Activated CD8-positive, alpha-beta memory T cell treated with anti-CD3 and anti-CD28 coated beads for 4 hours (primary cell): ENCODE data around the gene BBOF1.
"Not testable (repeated sequence)": the region's sequence is repeated elsewhere in the genome, so short reads cannot be mapped to it uniquely, and the experiment has no call there.

Source experiments
- DNase-seq, 2 donors: peaks; one replicate each; pipeline ENCODE4 v3.0.0-alpha.2; 2020; ENCODE audit warnings: low read depth in 2 of 2

Gene BBOF1, protein sequence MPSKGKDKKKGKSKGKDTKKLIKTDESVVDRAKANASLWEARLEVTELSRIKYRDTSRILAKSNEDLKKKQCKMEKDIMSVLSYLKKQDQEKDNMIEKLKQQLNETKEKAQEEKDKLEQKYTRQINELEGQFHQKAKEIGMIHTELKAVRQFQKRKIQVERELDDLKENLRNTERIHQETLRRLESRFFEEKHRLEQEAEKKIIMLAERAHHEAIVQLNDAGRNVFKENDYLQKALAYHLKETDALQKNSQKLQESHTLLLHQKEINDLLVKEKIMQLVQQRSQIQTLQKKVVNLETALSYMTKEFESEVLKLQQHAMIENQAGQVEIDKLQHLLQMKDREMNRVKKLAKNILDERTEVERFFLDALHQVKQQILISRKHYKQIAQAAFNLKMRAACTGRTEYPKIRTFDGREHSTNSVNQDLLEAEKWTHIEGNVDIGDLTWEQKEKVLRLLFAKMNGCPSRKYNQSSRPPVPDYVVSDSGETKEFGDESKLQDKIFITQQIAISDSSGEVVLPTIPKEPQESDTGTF

DNA sequence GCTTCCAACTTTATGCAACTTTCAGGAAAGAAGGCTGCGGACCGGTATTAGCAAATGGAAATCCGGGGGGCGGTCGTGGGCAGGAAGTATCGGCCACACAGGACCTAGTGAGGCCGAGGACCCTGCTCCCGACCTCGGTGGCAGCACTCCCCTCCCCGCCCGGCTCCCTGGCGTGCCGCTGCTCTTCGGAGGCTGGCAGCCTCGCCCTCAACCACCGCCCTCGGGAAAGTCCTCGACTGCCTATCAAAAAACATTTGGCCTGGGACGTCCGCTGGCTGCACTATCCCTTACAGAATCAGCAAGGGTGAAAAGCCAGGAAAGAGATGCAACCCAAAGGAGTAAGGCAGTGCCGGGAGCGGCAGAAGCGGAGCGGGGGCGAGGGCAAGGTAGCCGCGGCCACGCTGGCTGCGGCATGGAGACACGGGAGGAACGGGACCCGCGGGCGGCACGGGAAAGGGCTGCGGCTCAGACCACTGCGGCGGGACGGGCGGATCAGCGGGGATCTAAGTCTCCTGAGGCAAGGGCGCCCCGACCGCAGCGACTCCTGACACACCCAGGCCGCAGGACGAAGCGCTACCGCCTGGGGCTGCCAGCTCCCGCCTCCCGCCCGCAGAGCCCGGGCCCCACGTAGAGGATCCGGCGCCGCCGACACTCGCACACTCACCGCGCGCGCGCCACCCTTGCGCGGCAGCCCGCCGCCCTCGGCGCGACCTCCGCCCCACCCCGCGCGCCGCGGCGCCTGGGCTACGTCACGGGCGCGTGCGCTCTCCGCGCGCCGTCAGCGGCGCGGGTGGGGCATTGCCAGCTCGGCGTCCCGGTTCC, at the start of gene BBOF1, which contains the start of gene ENTPD5:
BBOF1 (plus strand) TSS at position 764 of the 822 bp plus-strand sequence. CDS start 130 bp downstream, outside the sequence.
ENTPD5 (minus strand) TSS at position 703 of the 822 bp plus-strand sequence. CDS start 31,186 bp downstream, outside the sequence.
- DNase-seq, result peak; percentile 64 to 69

DNA sequence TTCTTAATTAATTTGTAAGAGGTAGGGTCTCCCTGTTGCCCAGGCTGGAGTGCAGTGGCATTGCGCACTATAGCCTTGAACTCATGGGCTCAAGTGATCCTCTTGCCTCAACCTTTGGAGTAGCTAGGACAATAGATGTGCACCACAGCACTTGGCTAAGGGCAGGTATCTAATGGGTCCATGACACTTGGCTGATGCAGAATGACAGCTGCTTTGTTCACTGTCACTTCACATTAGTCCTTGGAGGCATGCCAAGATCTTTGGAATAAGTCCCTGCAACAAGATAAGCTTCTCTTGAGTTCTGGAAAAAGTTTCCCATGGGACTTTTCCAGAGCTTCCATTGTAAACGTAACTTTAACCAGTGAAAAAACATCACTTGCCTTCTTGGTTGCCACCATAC, 45.7 kb upstream of the BBOF1 start:
- no peak for DNase-seq

DNA sequence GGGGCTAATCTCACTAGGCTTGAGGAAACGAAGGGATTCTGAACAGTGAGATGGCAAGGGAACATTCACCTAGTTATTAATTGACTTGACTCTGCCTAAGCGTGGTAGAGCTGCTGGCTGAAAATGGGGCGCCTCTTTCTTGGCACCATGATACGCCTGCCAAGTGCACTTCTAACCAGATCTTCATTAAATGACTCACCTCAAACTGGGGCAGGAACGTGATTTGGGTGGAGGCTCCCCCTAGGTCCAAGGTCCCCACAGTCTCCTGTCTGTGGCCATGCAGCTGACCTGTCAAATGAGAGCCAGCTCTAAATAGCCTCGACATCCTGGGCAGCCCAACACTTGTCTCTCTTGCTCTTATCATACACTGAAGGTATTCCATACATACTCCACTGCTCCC, 43.0 kb upstream of the BBOF1 start:
- DNase-seq, result no peak

DNA sequence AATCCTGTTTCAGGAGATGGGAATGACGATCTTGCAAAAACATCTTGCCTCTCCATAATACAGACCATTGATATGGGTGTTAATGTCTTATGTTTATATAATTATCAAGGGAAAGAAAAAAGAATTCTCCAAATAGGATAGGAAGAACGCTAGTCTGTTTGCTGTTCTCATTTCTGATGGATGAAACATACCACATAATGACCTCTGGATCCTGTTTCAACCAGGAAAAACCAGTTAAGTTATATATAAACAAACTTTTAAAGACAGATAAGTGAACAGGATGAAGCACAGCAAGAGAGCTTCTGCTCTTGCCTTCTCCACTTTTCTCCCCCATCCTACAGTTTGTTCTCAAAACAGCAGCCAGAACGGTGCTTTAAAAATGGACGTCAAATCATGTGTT, 41.3 kb upstream of the BBOF1 start:
- DNase-seq, result no peak

DNA sequence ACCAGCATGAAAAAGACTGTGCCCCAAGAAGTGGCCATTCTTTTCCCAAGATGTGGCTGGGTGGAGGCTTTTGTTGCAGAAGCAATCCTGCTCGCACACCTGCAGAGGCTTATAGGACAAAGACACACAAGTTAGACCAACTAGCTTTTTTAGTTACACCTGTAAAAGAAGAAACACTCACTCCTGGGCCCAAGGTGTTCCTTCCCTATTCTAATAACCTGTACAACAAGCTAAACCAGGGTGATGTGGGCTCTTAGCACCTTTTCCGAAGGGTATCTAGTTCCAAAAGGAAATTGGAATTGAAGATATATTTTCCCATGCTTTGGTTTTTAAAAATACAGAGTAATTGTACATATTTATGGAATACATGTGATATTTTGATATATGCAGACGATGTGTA, 31.1 kb upstream of the BBOF1 start:
- no peak for DNase-seq

DNA sequence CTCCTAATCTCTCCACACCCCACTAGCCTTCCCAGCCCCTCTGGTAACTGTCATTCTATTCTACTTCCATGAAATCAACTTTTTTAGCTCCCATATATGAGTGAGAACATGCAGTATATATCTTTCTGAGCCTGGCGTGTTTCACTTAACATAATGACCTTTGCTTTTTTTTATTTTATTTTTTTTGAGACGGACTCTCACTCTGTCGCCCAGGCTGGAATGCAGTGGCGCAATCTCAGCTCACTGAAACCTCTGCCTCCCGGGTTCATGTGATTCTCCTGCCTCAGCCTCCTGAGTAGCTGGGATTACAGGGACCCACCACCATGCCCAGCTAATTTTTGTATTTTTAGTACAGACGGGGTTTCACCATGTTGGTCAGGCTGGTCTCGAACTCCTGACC, 30.5 kb upstream of the BBOF1 start:
- DNase-seq, result not testable (repeated sequence)

DNA sequence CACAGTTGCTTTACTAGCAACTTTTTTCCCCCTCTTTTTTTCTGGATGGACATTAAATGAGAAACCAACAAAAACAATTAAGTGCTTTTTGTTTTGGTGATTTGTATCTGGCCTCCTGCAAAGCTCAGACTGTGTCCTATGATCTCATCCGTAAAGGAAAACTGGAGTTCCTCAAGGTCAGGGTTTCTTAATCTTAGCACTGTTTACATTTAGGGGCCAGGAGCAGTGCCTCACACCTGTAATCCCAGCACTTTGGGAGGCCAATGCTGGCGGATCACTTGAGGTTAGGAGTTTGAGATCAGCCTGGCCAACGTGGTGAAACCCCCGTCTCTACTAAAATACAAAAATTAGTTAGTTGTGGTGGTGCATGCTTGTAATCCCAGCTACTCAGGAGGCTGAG, 28.1 kb upstream of the BBOF1 start:
- DNase-seq, result no peak

DNA sequence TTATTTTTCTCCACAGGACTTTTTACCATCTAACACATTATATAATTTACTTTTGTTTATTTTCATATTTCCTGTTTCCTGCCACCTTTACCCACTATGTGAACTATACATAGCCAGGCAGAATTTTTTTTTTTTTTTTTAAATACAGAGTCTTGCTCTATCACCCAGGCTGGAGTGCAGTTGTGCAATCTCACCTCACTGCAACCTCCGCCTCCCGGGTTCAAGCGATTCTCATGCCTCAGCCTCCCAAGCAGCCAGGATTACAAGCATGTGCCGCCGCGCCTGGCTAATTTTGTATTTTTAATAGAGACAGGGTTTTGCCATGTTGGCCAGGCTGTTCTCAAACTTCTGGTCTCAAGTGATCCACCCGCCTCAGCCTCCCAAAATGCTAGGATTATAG, 24.2 kb upstream of the BBOF1 start:
- DNase-seq, result not testable (repeated sequence)

DNA sequence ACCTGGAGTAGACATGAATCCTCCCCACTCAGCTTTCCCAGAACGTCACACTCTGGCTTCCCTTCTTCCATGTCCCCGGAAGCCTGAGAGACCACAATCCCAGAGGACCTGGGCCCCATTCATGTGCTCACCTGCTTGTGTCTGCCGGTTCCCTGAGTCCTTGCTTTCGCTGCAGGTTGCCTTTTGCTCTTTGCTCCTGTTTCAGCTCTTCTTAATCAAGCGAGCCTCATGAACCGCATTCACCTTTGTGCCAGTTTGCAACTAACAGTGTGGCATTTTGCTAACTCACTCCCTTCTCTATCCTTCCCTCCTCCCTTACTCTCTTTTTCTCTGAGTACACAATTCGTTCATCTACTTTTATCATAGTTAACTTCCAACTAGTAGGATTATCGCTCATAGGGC, 23.2 kb upstream of the BBOF1 start:
- no peak for DNase-seq

DNA sequence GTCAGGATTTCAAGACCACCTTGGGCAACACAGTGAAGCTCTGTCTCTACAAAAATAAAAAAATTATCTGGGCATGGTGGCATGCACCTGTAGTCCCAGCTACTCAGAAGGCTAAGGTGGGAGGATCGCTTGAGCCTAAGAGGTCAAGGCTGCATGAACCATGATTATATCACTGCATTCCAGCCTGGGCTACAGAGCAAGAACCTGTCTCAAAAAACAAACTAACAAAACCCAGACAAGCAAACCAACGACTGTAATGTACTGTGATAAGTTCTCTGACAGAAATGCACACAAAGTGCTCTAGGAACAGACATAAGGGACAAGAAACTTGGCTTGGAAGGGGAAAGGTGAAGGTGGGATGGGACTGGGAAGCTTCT, 22.4 kb upstream of the BBOF1 start:
- DNase-seq, result no peak

DNA sequence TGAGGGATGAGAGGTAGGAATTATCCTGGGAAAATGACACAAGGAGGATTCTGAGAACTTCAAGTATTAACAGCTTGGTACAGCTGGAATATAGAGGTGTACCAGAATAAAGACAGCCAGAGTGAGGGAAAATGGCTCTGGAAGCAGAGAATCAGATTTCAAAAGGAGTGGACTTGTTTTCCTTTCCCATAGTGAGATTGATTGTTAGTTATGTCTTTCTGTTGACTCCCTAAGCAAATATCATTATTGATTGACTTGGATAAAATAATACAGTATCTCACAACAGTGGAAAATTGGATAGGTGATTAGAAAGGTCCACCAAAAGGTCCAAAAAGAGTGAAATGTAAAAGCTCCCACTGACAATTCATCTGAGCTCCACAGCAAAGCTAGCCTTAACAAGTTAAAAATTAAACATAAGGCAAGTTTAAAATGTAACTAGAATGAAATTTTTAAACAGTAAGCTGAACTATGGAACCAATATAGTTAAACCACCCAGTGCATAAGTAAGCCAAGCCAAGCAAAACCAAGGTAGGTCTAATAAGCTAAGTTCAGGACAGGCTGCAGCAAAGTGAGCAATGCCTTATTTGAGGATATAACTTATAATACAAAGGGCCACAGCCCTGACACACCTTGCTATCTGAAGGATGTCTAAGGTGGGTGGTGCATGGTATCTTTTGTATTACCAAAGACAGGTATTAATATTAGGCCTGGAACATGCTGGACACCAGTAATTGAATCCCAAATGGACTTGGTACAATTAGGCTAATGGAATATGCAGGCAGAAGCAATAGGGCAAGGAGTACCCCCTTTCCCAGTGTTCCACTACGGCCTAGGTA, 21.8 kb upstream of the BBOF1 start:
- no peak for DNase-seq

DNA sequence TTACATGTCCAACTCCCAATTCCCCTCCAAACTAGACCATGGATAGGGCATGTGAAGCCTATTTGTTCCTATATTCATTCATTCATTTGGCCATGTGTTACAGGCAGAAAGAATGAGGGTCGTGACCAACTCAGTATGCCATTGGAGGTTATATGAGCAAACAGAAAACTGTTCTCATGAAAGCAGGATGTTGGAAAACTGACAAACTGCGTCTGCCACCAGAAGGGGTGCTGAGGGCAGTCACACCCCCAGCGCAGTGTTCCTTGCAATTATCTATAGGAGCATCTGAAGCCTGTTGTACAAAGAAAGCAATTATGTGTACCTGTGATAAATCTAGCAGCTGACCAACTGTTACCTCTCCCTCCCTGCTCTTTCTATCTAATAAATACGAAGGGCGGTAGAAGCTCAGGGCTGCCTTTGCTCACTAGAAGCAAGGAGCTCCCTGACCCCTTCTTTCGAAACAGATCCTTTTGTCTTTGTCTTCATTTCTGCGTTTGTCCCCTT, 21.2 kb upstream of the BBOF1 start:
- DNase-seq, result no peak

DNA sequence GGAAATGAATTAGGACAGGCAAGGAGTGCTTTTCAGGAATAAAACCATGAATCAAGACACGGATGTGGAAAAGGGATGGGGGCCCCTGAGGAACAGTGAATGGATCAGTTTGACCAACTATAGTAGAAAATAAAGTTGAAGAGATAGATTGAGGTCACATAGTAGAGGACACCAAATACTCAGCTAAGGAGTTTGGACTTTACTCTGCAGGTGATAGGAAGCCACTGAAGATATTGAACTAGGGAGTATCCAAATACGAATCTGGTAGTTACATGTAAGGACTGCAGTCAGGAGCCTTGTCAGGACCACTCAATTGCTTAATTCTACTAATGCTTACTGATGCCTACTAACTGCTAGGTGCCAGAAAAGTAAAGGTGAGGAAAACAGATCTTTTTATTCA, 20.4 kb upstream of the BBOF1 start:
- DNase-seq, result no peak

DNA sequence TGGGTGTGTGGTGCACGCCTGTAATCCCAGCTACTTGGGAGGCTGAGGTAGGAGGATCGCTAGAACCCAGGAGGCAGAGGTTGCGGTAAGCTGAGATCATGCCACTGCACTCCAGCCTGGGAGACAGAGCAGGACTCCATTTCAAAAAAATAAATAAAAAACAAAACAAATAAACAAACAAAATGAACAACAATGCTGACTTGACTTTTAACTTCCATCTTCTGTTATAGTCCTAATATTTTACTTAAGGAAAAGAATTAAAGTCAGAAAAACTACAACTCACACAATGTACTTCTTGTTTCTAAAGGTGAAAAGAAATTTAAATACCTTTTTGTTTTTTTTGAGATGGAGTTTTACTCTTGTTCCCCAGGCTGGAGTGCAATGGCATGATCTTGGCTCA, 13.5 kb upstream of the BBOF1 start:
- DNase-seq, result not testable (repeated sequence)

DNA sequence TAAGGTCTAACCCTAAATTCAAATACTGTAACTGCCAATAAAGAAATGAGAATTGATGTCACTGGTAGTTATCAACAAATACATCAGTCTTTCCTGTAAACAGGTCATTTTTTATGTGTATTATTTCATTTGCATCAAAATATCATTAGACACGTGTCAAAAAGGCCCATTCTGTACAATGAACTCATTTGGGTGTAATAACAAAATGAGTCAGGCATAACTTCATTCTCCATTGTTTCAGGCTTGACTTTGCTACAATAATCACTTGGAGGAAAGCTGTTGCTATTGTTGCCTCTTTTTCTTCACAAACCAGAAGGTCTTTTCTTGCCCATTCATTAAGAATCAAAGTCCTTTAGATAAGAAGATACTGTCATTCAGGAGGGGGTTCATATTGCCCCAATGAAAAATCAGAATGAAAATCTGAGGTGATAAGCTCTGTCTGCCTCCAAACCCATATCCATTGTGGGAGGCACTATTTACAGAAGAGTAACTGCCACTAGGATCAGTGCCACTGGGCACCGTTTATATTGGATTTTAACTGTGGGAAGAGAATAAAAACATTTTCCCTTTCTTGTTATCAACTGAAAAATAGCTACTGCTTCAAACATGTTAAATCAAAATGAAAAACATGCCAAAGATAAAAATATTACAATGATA, 10.2 kb upstream of the BBOF1 start:
- no peak for DNase-seq

DNA sequence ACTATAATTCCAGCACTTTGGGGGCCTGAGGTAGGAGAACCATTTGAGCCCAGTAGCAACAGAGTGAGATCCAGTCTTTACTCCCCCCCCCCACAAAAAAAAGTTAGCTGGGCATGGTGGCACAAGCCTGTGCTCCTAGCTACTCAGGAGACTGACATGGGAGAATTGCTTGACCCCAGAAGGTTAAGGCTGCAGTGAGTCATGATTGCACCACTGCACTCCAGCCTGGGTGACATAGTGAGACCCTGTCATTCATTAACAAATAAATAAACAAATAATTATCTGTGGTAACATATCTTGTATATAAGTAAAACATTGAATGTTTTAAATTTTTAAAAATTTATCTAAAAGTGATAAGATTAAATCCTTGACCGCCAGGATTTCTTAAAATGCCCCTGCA, 4.8 kb upstream of the BBOF1 start:
- DNase-seq, result no peak

DNA sequence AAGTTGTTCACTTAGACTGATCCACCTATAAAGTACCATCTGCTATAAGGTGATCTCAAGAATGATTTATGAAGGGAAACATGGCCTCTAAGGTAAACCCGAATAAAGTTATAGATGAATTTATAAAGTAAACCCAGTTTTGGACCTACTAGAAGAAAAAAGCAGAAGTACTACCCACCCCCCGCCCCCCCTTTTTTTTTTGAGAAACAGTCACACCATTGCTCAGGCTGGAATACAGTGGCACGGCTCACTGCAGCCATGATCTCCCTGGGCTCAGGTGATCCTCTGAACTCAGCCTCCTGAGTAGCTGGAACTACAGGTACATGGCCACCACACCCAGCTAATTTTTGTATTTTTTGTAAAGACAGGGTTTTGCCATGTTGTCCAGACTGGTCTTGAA, 4.0 kb upstream of the BBOF1 start:
- no peak for DNase-seq

DNA sequence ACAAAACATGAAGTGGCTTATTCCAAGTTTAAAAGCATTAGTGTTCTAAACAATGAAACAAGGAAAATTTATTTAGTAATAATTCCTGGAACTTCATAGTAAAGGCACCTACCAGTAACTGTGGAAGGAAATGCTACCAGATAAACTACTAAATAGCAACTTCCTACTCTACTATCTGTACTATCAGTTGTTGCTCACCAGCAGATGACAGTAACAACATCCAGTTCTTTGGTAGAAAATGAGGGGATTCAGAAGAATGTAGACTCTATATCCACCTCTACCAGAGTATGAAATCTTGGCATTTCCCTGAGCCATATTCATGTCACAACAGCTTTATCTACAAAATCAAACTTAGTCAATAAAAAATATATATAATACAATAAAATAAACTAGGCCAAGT, 3.2 kb upstream of the BBOF1 start:
- DNase-seq, result no peak

DNA sequence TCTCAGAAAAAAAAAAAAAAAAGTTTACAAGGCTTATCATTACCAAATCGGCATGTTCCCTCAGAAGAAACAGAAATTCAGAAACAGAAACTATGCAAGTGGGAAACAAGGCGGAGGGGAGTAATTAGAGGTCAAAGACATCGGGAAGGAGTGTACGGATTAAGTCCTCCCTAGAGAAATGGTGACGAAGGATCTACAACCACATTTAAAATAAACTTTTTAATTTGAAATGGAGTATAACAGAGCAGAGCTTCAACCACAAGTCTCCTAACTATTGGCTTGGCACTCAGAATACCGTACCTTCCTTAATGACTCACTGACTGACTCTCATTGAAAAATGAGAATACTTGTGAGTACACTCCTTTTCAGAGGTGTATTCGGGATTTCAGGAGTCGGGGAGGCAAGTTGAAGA, 969 bp upstream of the BBOF1 start:
- no peak for DNase-seq

DNA sequence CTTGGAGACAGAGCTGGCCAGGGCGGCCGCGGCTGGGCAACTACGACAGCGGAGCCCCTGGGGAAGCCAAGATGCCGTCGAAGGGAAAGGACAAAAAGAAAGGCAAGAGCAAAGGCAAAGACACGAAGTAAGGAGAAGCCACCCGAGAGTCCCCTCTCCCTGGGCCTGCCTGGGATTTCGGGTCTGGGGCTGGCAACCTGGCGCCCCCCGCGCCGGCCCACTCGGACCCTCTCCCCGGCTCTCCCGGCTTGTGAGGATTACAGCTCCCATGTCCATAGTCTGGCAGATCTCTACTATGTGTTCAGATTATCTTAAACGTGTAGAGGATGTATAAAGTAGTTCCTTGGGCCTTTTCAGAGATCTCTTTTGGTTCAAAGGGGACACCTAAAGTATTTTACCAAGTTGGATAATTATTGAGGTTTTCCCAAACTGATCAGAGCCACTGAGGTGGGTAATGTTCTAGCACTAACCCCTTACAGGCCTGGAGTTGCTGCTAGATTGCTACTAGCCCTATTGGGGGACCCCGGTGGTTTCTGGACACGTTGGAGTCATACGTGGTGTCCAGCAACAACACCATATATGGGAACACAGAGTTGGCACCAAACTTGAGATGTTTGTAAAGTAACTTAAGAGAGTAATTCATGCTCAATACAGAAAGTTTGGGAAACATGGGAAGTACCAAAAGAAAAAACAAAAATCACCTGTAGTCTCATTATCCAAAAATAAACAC, 424 bp downstream of the BBOF1 start:
- DNase-seq, result no peak
